Adrenal gland (tissue), 12 donors: ENCODE measurements around the gene LARP1B. TPM values are rescaled to one million over a fixed set of nuclear protein-coding genes. Genes with fewer than 3 reads are reported as not detected.
"Not testable (repeated sequence)": the region's sequence is repeated elsewhere in the genome, so short reads cannot be mapped to it uniquely, and the experiment has no call there.

Experiments
- DNase-seq, 7 donors: peaks; one replicate each; pipeline ENCODE4 v3.0.0-alpha.2; 2019 to 2020
- H3K27ac ChIP-seq, 5 donors: fragments of 200-600 bp; sonication (generic) in 4 of 5; 1 replicate in 3 of 5; 2 replicates in 2 of 5; pipeline versions ENCODE4 v1.5.1 to v1.8.0; 2016 to 2020; ENCODE audit warnings: mild to moderate bottlenecking in 1 of 5
- H3K27me3 ChIP-seq: fragments of 200-600 bp; 2 replicates; pipeline ENCODE4 v1.8.0; 2021
- H3K36me3 ChIP-seq, 2 donors: fragments of 200-600 bp; replicated peaks in 1 of 2; 1 replicate in 1 of 2; 2 replicates in 1 of 2; pipeline versions ENCODE4 v1.5.1 to v1.8.0; 2018 to 2022
- H3K4me1 ChIP-seq, 2 donors: fragments of 200-600 bp; replicated peaks in 1 of 2; 1 replicate in 1 of 2; 2 replicates in 1 of 2; pipeline versions ENCODE4 v1.5.1 to v1.8.0; 2018 to 2021
- H3K4me3 ChIP-seq, 4 donors: fragments of 200-600 bp; sonication (generic) in 3 of 4; one replicate each; pipeline ENCODE4 v1.5.1; 2016 to 2018
- H3K9me3 ChIP-seq, 3 donors: fragments of 200-600 bp; sonication (generic) in 1 of 3; replicated peaks in 1 of 3; 1 replicate in 2 of 3; 2 replicates in 1 of 3; pipeline versions ENCODE4 v1.5.1 to v1.8.0; 2016 to 2021
- POLR2A ChIP-seq, 2 donors: fragments of 450-650 bp; IDR thresholded peaks; one replicate each; pipeline ENCODE4 v1.6.1; 2017; ENCODE audit warnings: antibody characterized with exemption in 2 of 2, mild to moderate bottlenecking in 2 of 2, moderate library complexity in 1 of 2
- WGBS, 4 donors: extraction: QIAGEN DNeasy Blood & Tissue Kit in 2 of 4; methylation state at CpG; one replicate each; pipeline versions ENCODE4 v1.1.5 to v1.1.7; 2013 to 2017; 5-methylcytosine and 5-hydroxymethylcytosine counted together
- intact Hi-C, 2 donors: fragments of 100-400 bp; cut with DNase I; formaldehyde crosslinking; loops; one replicate each; pipeline versions ENCODE4 v1.14.1 to v1.15.0; 2022 to 2023
- polyA plus RNA-seq, 3 donors: library from polyadenylated mRNA; stranded (reverse); fragments of 200-250 nt in 2 of 3; fragments of 350-450 nt in 1 of 3; fragmentation: Illumina TruSeq in 1 of 3; extraction: RNeasy Lipid Tissue Mini Kit (QIAGEN cat#74804) in 1 of 3; gene quantifications; one replicate each; pipeline ENCODE4 v1.2.3, GENCODE V29; 2013 to 2014
- total RNA-seq, 9 donors: library from RNA; depleted of rRNA in 4 of 9; stranded (reverse); fragments of >200 nt in 4 of 9; fragments of 120-200 nt in 1 of 9; fragmentation: NEBNext Ultra II Directional in 1 of 9; extraction: Animal tissue kit (Norgen Biotek cat#: 25700) in 1 of 9; gene quantifications; one replicate each; pipeline versions ENCODE4 v1.1.0 to v1.2.4, GENCODE V29; 2013 to 2023
- TF ChIP-seq, protein P1 (sequence below), 6 experiments: fragments of 450-650 bp in 4 of 6; fragments of 200-600 bp in 2 of 6; sonication (generic) in 1 of 6; IDR thresholded peaks; 1 replicate in 5 of 6; 2 replicates in 1 of 6; pipeline versions ENCODE4 v1.5.1 to v1.8.0; 2016 to 2021; ENCODE audit warnings: antibody characterized with exemption in 6 of 6, mild to moderate bottlenecking in 2 of 6, moderate library complexity in 1 of 6
- donor health status: healthy with polysubstance abuse.
- donor health status: Bipolar disorder and iron deficiency.
- donor health status: DM: yes; HTN: yes; CAD: no.
- donor health status: DM: no; HTN: no; CAD: no.
- donor health status: DM: no; HTN: no; CAD: no.
- donor health status: DM: yes; HTN: yes; CAD: no.

Gene LARP1B
- total and polyA plus RNA-seq, 12 donors = 5.0 to 27.7 (median 12.3) TPM

DNA sequence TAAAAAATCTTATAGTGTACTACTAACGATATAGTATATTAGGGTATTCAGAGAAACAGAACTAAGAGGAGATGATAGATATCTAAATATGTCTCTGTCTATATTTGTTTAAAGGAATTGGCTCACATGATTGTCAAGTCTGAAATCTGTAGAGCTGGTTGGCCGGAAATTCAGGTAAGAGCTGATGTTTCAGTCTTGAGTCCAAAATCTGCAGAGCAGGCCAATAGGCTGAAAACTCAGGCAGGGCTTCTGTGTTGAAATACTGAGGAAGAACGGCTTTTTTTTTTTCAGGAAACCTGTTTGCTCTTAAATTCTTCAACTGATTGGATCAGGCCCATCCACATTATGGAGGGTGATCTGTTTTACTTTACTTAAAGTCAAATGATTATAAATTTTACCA lies 194.8 kb downstream of the LARP1B start:
- intact Hi-C loops = no loop called here
- H3K36me3 ChIP-seq = no peaks in the 10 kb centered on the region
- no peaks in the 10 kb centered on the region for H3K9me3 ChIP-seq
- DNase-seq = no peak
- TF ChIP-seq, protein P1, sequence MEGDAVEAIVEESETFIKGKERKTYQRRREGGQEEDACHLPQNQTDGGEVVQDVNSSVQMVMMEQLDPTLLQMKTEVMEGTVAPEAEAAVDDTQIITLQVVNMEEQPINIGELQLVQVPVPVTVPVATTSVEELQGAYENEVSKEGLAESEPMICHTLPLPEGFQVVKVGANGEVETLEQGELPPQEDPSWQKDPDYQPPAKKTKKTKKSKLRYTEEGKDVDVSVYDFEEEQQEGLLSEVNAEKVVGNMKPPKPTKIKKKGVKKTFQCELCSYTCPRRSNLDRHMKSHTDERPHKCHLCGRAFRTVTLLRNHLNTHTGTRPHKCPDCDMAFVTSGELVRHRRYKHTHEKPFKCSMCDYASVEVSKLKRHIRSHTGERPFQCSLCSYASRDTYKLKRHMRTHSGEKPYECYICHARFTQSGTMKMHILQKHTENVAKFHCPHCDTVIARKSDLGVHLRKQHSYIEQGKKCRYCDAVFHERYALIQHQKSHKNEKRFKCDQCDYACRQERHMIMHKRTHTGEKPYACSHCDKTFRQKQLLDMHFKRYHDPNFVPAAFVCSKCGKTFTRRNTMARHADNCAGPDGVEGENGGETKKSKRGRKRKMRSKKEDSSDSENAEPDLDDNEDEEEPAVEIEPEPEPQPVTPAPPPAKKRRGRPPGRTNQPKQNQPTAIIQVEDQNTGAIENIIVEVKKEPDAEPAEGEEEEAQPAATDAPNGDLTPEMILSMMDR (IDR thresholded peaks at IDR 0.05) = no peak
- TF ChIP-seq POLR2A (IDR thresholded peaks at IDR 0.05) = no peak
- H3K4me3 ChIP-seq = no peak overlapping the region
- no peak overlapping the region for H3K27ac ChIP-seq
- H3K27me3 ChIP-seq = no peaks in the 10 kb centered on the region
- WGBS, 4 donors = 88 to 95% (median 91%) methylated on average over 3 of the region's 3 CpGs
- no peaks in the 10 kb centered on the region for H3K4me1 ChIP-seq

DNA sequence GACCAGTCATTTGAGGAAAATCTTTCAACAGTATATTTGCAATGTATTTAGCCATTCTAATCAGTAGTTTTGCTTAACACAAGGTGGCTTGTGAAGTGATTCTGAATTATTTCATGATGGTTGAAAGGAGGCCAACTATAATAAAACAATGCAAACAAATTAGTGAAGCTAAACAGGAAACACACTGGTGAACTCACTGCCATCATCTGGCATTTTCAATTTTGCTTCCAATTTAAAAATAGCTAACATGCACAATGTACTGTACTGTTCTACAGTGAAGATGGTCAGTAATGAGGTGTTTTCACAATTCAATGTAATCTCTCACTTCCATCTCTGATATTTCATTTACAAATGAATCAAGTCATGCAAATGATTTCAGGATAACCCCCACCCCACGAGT lies 195.4 kb downstream of the LARP1B start:
- H3K36me3 ChIP-seq = no peaks in the 10 kb centered on the region
- no peaks in the 10 kb centered on the region for H3K4me1 ChIP-seq
- TF ChIP-seq POLR2A (IDR thresholded peaks at IDR 0.05) = no peak
- TF ChIP-seq, protein P1 (IDR thresholded peaks at IDR 0.05) = no peak
- DNase-seq = no peak
- no peak overlapping the region for H3K27ac ChIP-seq
- no peaks in the 10 kb centered on the region for H3K27me3 ChIP-seq
- no peaks in the 10 kb centered on the region for H3K9me3 ChIP-seq
- intact Hi-C loops = no loop called here
- 35 to 43% (median 36%) methylated on average over 1 of the region's 1 CpG for whole genome bisulfite sequencing, 4 donors
- H3K4me3 ChIP-seq = no peak overlapping the region

DNA sequence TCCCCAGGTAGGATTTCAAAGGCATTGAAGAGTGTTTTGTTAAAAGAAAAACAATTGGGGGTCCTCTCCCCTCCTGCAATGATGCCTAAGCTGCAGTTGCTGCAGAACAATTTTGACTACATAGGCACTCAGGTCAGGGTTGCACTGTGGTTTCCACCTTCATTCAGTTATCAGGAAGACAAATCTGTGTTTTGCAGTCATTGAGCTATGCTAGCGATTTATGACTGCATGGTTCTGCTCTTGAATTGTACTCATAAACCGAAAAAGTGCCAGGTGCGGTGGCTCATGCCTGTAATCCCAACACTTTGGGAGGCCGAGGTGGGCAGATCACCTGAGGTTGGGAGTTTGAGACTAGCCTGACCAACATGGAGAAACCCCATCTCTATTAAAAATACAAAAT lies 197.1 kb downstream of the LARP1B start:
- H3K4me1 ChIP-seq, intact Hi-C loops, H3K36me3 ChIP-seq, H3K27me3 ChIP-seq, H3K27ac ChIP-seq, DNase-seq, H3K9me3 ChIP-seq, H3K4me3 ChIP-seq: not testable (repeated sequence)
- 76 to 83% (median 83%) methylated on average over 4 of the region's 4 CpGs for WGBS, 4 donors

DNA sequence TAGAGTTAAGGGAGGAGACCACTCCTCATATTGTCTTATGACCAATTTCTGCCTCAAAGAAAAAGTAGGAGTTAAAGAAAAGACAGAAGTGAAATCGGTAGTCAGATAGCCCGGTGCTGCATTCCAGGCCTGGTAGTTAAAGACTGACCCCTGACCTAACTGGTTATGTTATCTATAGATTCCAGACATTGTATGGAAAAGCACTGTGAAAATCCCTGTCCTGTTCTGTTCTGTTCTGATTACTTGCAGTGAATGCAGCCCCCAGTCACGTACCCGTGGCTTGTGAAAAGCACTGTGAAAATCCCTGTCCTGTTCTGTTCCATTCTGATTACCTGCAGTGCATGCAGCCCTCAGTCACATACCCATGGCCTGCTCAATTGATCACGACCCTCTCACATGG lies 198.8 kb downstream of the LARP1B start:
- 65 to 79% (median 69%) methylated on average over 5 of the region's 5 CpGs for WGBS, 4 donors
- H3K27me3 ChIP-seq, H3K27ac ChIP-seq, H3K4me1 ChIP-seq, H3K9me3 ChIP-seq, H3K36me3 ChIP-seq, intact Hi-C loops, DNase-seq, H3K4me3 ChIP-seq: not testable (repeated sequence)

Other genes starting within 250 kb of the LARP1B start
- gene PLK4, start 180.4 kb upstream of the LARP1B start, total RNA-seq = 10 to 100 TPM in 1 of 9 donors, 1 to 10 TPM in 7, under 1 TPM in 1; 0.83 to 12.9 (median 2.6) TPM
- gene PLK4, start 180.4 kb upstream of the LARP1B start, polyA plus RNA-seq = 1 to 10 TPM in 2 of 3 donors, under 1 TPM in 1; 0.64 to 2.9 (median 1.1) TPM
- 10 to 100 TPM in 8 of 9 donors, 1 to 10 TPM in 1; 2.6 to 74.6 (median 19.1) TPM for gene MFSD8, start 96.1 kb upstream of the LARP1B start, total RNA-seq
- 10 to 100 TPM; 19.8 to 26.1 (median 22.7) TPM for gene MFSD8, start 96.1 kb upstream of the LARP1B start, polyA plus RNA-seq
- 10 to 100 TPM in 4 of 9 donors, 1 to 10 TPM in 5; 4.7 to 25.6 (median 9.4) TPM for gene ABHD18, start 95.9 kb upstream of the LARP1B start, total RNA-seq
- 10 to 100 TPM in 1 of 3 donors, 1 to 10 TPM in 2; 5.1 to 11.2 (median 5.1) TPM for gene ABHD18, start 95.9 kb upstream of the LARP1B start, polyA plus RNA-seq
- gene PGRMC2, start 226.5 kb downstream of the LARP1B start, total RNA-seq = 10 to 100 TPM; 23.5 to 97.8 (median 47.4) TPM
- gene PGRMC2, start 226.5 kb downstream of the LARP1B start, polyA plus RNA-seq = 100 to 1,000 TPM in 1 of 3 donors, 10 to 100 TPM in 2; 22.9 to 152 (median 25.7) TPM